Prostate gland (tissue), 2 donors: ENCODE data around the gene XPA. TPM values are rescaled to one million over a fixed set of nuclear protein-coding genes. Genes with fewer than 3 reads are reported as not detected.

Experiments
- DNase-seq: peaks from one replicate; pipeline ENCODE4 v3.0.0-alpha.2; 2019; ENCODE audit warnings: low spot score
- H3K27ac ChIP-seq, 2 donors: fragments of 200-600 bp; sonication (generic); 2 replicates each; pipeline ENCODE4 v1.5.1; 2017 to 2019
- H3K27me3 ChIP-seq: fragments of 200-600 bp; sonication (generic); replicated peaks from 2 replicates; pipeline ENCODE4 v1.5.1; 2019; ENCODE audit not compliant: insufficient read depth
- H3K36me3 ChIP-seq, 2 donors: fragments of 200-600 bp; sonication (generic); 1 replicate in 1 of 2; 2 replicates in 1 of 2; pipeline versions ENCODE4 v1.5.1 to v1.8.1; 2017 to 2019
- H3K4me1 ChIP-seq: fragments of 200-600 bp; sonication (generic); replicated peaks from 2 replicates; pipeline ENCODE4 v1.5.1; 2019
- H3K4me3 ChIP-seq, 2 donors: fragments of 200-600 bp; sonication (generic); 2 replicates each; pipeline ENCODE4 v1.5.1; 2017 to 2019
- H3K9me3 ChIP-seq: fragments of 200-600 bp; sonication (generic); 2 replicates; pipeline ENCODE4 v1.5.1; 2017
- POLR2A ChIP-seq: fragments of 450-650 bp; IDR thresholded peaks from one replicate; pipeline ENCODE4 v1.6.1; 2016; ENCODE audit warnings: antibody characterized with exemption, mild to moderate bottlenecking
- POLR2AphosphoS5 ChIP-seq: sonication (generic); formaldehyde crosslinking; IDR thresholded peaks from one replicate; pipeline ENCODE4 v1.6.1; 2017; ENCODE audit warnings: antibody characterized with exemption
- WGBS: methylation state at CpG from one replicate; pipeline ENCODE4 v1.1.5; 2018; 5-methylcytosine and 5-hydroxymethylcytosine counted together
- intact Hi-C: fragments of 100-400 bp; cut with DNase I; formaldehyde crosslinking; loops from one replicate; pipeline ENCODE4 v1.14.2; 2022
- total RNA-seq, 2 donors: library from RNA; depleted of rRNA; stranded (reverse); fragments of >200 nt; gene quantifications; one replicate each; pipeline ENCODE4 v1.1.0, GENCODE V29; 2016
- TF ChIP-seq, protein P1 (sequence below), 4 experiments: fragments of 200-600 bp in 2 of 4; fragments of 450-650 bp in 2 of 4; sonication (generic) in 2 of 4; IDR thresholded peaks; 1 replicate in 3 of 4; 2 replicates in 1 of 4; pipeline ENCODE4 v1.5.1; 2016 to 2019; ENCODE audit warnings: antibody characterized with exemption in 4 of 4, mild to moderate bottlenecking in 2 of 4, moderate library complexity in 2 of 4

Gene XPA
- total RNA-seq, 2 donors from 2014 or later, result 11.9 to 13.3 TPM

DNA sequence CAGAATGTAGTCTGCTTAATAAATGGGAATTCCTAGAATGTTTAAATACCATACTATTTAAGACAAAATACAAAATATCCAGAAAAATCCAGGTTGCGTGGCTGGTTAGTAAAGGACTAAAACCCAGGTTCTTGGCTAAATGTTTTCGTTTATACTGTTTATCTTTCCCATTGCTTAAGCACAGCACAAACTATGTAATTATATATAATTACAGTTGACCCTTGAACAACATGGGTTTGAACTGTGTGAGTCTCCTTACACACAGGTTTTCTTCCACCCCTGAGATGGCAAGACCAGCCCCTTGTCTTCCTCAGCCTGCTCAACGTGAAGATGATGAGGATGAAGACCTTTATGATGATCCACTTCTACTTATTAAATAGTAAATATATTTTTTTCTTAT is 24.7 kb downstream of the XPA start:
- intact Hi-C loops, result no loop called here
- DNase-seq, result no peak

DNA sequence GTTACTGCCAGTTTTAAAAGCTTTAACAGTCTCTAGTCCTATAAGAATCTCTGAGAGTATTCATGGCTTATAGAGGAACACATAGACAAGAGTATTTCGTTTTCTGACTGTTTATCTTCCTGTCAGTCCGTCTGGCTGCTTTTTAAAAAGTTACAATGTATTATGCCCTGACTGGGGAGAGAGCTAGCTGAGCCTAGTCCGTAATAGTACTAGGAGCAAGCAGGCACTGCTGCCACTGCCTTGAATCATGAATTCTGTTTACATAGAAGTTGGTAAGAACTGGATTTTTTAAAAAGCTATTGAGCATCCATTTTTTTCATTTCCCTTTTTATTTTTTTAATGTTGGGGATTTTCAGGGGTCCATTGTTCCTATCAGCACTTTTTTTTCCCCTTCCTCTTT is 26.6 kb downstream of the XPA start:
- no peaks in the 10 kb centered on the region for H3K4me1 ChIP-seq
- H3K4me3 ChIP-seq, result no peak overlapping the region
- no peaks in the 10 kb centered on the region for H3K27me3 ChIP-seq
- no peak overlapping the region for H3K27ac ChIP-seq
- H3K36me3 ChIP-seq, result no peaks in the 10 kb centered on the region
- intact Hi-C loops, result no loop called here
- no peak for TF ChIP-seq POLR2AphosphoS5
- TF ChIP-seq, protein P1, sequence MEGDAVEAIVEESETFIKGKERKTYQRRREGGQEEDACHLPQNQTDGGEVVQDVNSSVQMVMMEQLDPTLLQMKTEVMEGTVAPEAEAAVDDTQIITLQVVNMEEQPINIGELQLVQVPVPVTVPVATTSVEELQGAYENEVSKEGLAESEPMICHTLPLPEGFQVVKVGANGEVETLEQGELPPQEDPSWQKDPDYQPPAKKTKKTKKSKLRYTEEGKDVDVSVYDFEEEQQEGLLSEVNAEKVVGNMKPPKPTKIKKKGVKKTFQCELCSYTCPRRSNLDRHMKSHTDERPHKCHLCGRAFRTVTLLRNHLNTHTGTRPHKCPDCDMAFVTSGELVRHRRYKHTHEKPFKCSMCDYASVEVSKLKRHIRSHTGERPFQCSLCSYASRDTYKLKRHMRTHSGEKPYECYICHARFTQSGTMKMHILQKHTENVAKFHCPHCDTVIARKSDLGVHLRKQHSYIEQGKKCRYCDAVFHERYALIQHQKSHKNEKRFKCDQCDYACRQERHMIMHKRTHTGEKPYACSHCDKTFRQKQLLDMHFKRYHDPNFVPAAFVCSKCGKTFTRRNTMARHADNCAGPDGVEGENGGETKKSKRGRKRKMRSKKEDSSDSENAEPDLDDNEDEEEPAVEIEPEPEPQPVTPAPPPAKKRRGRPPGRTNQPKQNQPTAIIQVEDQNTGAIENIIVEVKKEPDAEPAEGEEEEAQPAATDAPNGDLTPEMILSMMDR (IDR thresholded peaks at IDR 0.05), result no peak
- no peak for TF ChIP-seq POLR2A
- 67% methylated on average over 3 of the region's 3 CpGs for WGBS
- no peak for DNase-seq
- no peaks in the 10 kb centered on the region for H3K9me3 ChIP-seq

More for the DNA sequence above, 24.7 kb downstream of the XPA start:
- WGBS, result 81% methylated on average over 3 of the region's 3 CpGs
- H3K36me3 ChIP-seq, result no peaks in the 10 kb centered on the region
- H3K27me3 ChIP-seq, result no peaks in the 10 kb centered on the region
- no peaks in the 10 kb centered on the region for H3K9me3 ChIP-seq
- no peak for TF ChIP-seq POLR2AphosphoS5
- no peak for TF ChIP-seq POLR2A
- TF ChIP-seq, protein P1 (IDR thresholded peaks at IDR 0.05), result no peak
- H3K4me3 ChIP-seq, result no peak overlapping the region
- no peak overlapping the region for H3K27ac ChIP-seq
- H3K4me1 ChIP-seq, result no peaks in the 10 kb centered on the region

DNA sequence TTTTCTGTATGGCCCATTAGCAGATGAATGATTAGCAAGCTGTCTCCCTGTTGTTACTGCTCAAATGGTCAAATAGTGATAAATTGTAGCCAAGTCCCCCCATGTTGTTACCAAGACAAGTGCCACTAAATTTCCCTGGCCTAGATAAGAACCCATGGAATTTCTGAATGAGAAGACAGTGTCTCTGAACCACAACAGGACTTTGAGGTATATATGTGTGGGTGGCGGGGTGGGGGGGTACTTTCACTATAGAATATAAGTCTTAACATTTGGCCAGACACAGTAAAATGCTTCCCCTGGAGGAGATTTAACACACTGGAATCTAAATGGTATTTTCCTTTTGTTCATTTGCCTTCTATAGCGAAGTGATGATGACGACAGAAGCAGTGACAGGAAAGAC is 28.7 kb downstream of the XPA start:
- intact Hi-C loops, result no loop called here
- Histone ChIP-seq H3K27ac (no peak overlapping the region), H3K27me3 (no peaks in the 10 kb centered on the region), H3K36me3 (no peaks in the 10 kb centered on the region), H3K4me1 (no peaks in the 10 kb centered on the region), H3K9me3 (no peaks in the 10 kb centered on the region), H3K4me3 (no peak overlapping the region)
- DNase-seq, result no peak
- TF ChIP-seq POLR2A, result no peak
- TF ChIP-seq, protein P1 (IDR thresholded peaks at IDR 0.05), result no peak
- no peak for TF ChIP-seq POLR2AphosphoS5
- 93% methylated on average over 3 of the region's 3 CpGs for WGBS

DNA sequence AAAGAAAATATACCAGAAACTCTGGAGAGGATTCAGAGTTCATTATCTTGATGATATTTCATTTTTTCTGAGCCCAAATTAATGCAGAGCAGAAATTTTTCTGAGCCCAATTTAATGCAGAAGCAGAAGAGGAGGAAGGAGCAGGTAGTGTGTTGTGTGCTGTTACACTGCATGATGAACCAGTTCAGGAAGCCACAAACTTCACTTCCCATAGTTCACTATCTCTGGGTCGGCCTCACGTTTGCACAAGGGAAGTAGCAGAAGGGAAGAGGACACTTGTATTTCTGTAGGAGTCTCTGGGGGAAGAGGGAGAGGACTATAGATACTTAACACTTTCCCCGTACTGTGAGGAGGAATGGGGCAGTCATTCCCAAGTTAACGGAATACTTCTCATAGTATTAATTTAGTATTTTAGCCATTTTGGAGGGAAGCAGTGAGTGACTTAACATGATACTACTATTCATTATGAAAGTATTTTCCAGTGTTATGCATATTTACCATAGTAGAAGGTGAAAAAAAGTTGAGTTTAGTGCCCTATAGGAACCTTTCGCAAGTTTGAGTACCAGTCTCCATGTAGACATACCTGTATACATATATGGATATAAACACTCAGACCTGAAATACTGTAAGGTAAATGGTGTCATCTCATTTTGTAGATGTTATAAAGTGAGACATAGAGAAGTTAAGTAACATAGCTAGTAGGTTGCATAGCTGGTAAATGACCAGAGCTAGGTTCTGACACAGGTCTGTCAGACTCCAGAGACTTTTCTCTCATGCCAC is 30.0 kb downstream of the XPA start:
- 78% methylated on average over 5 of the region's 5 CpGs for WGBS
- Histone ChIP-seq H3K36me3 (no peaks in the 10 kb centered on the region), H3K9me3 (no peaks in the 10 kb centered on the region), H3K27me3 (no peaks in the 10 kb centered on the region), H3K27ac (no peak overlapping the region), H3K4me3 (no peak overlapping the region), H3K4me1 (no peaks in the 10 kb centered on the region)
- no peak for DNase-seq
- intact Hi-C loops, result no loop called here
- TF ChIP-seq POLR2AphosphoS5 (no peak), POLR2A (no peak)
- TF ChIP-seq, protein P1 (IDR thresholded peaks at IDR 0.05), result no peak

GRCh38 chr9:97665742-97666141 is 31.4 kb downstream of the XPA start:
- TF ChIP-seq POLR2A (no peak), POLR2AphosphoS5 (no peak)
- TF ChIP-seq, protein P1 (IDR thresholded peaks at IDR 0.05), result no peak
- H3K27ac ChIP-seq, result no peak overlapping the region
- no peaks in the 10 kb centered on the region for H3K4me1 ChIP-seq
- no peaks in the 10 kb centered on the region for H3K27me3 ChIP-seq
- H3K4me3 ChIP-seq, result no peak overlapping the region
- no peaks in the 10 kb centered on the region for H3K36me3 ChIP-seq
- no peaks in the 10 kb centered on the region for H3K9me3 ChIP-seq
- 88% methylated on average over 3 of the region's 3 CpGs for WGBS
- no peak for DNase-seq
- intact Hi-C loops, result no loop called here
